Suprapubic skin (tissue), 4 donors: Measurements from ENCODE around the gene DBH. TPM values are rescaled to one million over a fixed set of nuclear protein-coding genes. Genes with fewer than 3 reads are reported as not detected.

Source experiments
- DNase-seq, 2 donors: peaks; one replicate each; pipeline ENCODE4 v3.0.0-alpha.2; 2019; ENCODE audit warnings: low spot score in 2 of 2
- H3K27ac ChIP-seq: fragments of 200-600 bp; sonication (generic); one replicate; pipeline ENCODE4 v1.5.1; 2019
- H3K27me3 ChIP-seq: fragments of 200-600 bp; sonication (generic); one replicate; pipeline ENCODE4 v1.5.1; 2019
- H3K36me3 ChIP-seq: fragments of 200-600 bp; sonication (generic); one replicate; pipeline ENCODE4 v1.5.1; 2019
- H3K4me1 ChIP-seq: fragments of 200-600 bp; sonication (generic); one replicate; pipeline ENCODE4 v1.5.1; 2019
- H3K4me3 ChIP-seq: fragments of 200-600 bp; sonication (generic); one replicate; pipeline ENCODE4 v1.5.1; 2019; ENCODE audit warnings: mild to moderate bottlenecking
- H3K9me3 ChIP-seq: fragments of 200-600 bp; sonication (generic); one replicate; pipeline ENCODE4 v1.5.1; 2019
- CTCF ChIP-seq, 2 donors: fragments of 200-600 bp in 1 of 2; fragments of 450-650 bp in 1 of 2; sonication (generic) in 1 of 2; IDR thresholded peaks; one replicate each; pipeline ENCODE4 v1.5.1; 2016 to 2019; ENCODE audit warnings: antibody characterized with exemption in 2 of 2, mild to moderate bottlenecking in 1 of 2, moderate library complexity in 1 of 2
- EP300 ChIP-seq: sonication (generic); formaldehyde crosslinking; IDR thresholded peaks from one replicate; pipeline ENCODE4 v1.6.1; 2017; ENCODE audit warnings: antibody characterized with exemption
- POLR2A ChIP-seq, 2 donors: fragments of 450-650 bp; IDR thresholded peaks; one replicate each; pipeline ENCODE4 v1.6.1; 2017; ENCODE audit warnings: antibody characterized with exemption in 2 of 2, mild to moderate bottlenecking in 2 of 2, moderate library complexity in 2 of 2
- POLR2AphosphoS5 ChIP-seq, 3 donors: sonication (generic); formaldehyde crosslinking; IDR thresholded peaks; one replicate each; pipeline ENCODE4 v1.6.1; 2017; ENCODE audit warnings: antibody characterized with exemption in 3 of 3
- WGBS: methylation state at CpG from one replicate; pipeline ENCODE4 v1.1.5; 2018; 5-methylcytosine and 5-hydroxymethylcytosine counted together
- total RNA-seq, 4 donors: library from RNA; depleted of rRNA; stranded (reverse); fragments of >200 nt; gene quantifications; one replicate each; pipeline ENCODE4 v1.1.0, GENCODE V29; 2016

Gene DBH
- total RNA-seq, 4 donors from 2014 or later, result not detected

- peaks cover 56% of the 10 kb centered on the region for H3K27me3 ChIP-seq
- no peak for DNase-seq
- no peaks in the 10 kb centered on the region for H3K36me3 ChIP-seq
- no CpG with 5 or more reads among the region's 10 CpGs for WGBS
- H3K4me1 ChIP-seq, result no peaks in the 10 kb centered on the region
- TF ChIP-seq EP300, result no peak
- TF ChIP-seq CTCF (IDR thresholded peaks at IDR 0.05), result no peak
- no peak for TF ChIP-seq POLR2AphosphoS5 (IDR thresholded peaks at IDR 0.05)
- no peak for TF ChIP-seq POLR2A (IDR thresholded peaks at IDR 0.05)
- peaks cover 11% of the 10 kb centered on the region for H3K9me3 ChIP-seq
- no peak overlapping the region for H3K4me3 ChIP-seq
- H3K27ac ChIP-seq, result no peak overlapping the region
Observed at GRCh38 chr9:133601746-133602145, 34.4 kb upstream of the DBH start.

GRCh38 chr9:133602277-133602676 is 33.9 kb upstream of the DBH start:
- no peak overlapping the region for H3K27ac ChIP-seq
- H3K9me3 ChIP-seq, result peaks cover 10% of the 10 kb centered on the region
- TF ChIP-seq EP300, result no peak
- TF ChIP-seq POLR2AphosphoS5 (IDR thresholded peaks at IDR 0.05), result no peak
- no peak for TF ChIP-seq POLR2A (IDR thresholded peaks at IDR 0.05)
- TF ChIP-seq CTCF (IDR thresholded peaks at IDR 0.05), result no peak
- peaks cover 61% of the 10 kb centered on the region for H3K27me3 ChIP-seq
- no peaks in the 10 kb centered on the region for H3K36me3 ChIP-seq
- 52% methylated on average over 7 of the region's 10 CpGs for WGBS
- H3K4me3 ChIP-seq, result no peak overlapping the region
- no peak for DNase-seq
- no peaks in the 10 kb centered on the region for H3K4me1 ChIP-seq

- H3K27ac ChIP-seq, result no peak overlapping the region
- peaks cover 72% of the 10 kb centered on the region for H3K27me3 ChIP-seq
- no peak for DNase-seq
- H3K4me1 ChIP-seq, result no peaks in the 10 kb centered on the region
- H3K4me3 ChIP-seq, result no peak overlapping the region
- no peaks in the 10 kb centered on the region for H3K9me3 ChIP-seq
- 49% methylated on average over 14 of the region's 14 CpGs for WGBS
- no peaks in the 10 kb centered on the region for H3K36me3 ChIP-seq
- TF ChIP-seq POLR2AphosphoS5 (IDR thresholded peaks at IDR 0.05) (no peak), POLR2A (IDR thresholded peaks at IDR 0.05) (no peak), EP300 (no peak), CTCF (IDR thresholded peaks at IDR 0.05) (no peak)
Observed at GRCh38 chr9:133603135-133603927, 32.8 kb upstream of the DBH start.

- H3K4me1 ChIP-seq, result peaks cover 3% of the 10 kb centered on the region
- TF ChIP-seq POLR2A (IDR thresholded peaks at IDR 0.05) (no peak), CTCF (IDR thresholded peaks at IDR 0.05) (no peak), POLR2AphosphoS5 (IDR thresholded peaks at IDR 0.05) (no peak), EP300 (no peak)
- H3K4me3 ChIP-seq, result no peak overlapping the region
- no peaks in the 10 kb centered on the region for H3K36me3 ChIP-seq
- WGBS, result 32% methylated on average over 5 of the region's 5 CpGs
- peaks cover 81% of the 10 kb centered on the region for H3K27me3 ChIP-seq
- no peaks in the 10 kb centered on the region for H3K9me3 ChIP-seq
- no peak for DNase-seq
- no peak overlapping the region for H3K27ac ChIP-seq
Observed at GRCh38 chr9:133604214-133604613, 31.9 kb upstream of the DBH start.

- no peak overlapping the region for H3K4me3 ChIP-seq
- no peak for DNase-seq
- H3K36me3 ChIP-seq, result no peaks in the 10 kb centered on the region
- no peak overlapping the region for H3K27ac ChIP-seq
- 37% methylated on average over 14 of the region's 14 CpGs for WGBS
- TF ChIP-seq EP300 (no peak), POLR2A (IDR thresholded peaks at IDR 0.05) (no peak), POLR2AphosphoS5 (IDR thresholded peaks at IDR 0.05) (no peak), CTCF (IDR thresholded peaks at IDR 0.05) (no peak)
- no peaks in the 10 kb centered on the region for H3K9me3 ChIP-seq
- peaks cover 7% of the 10 kb centered on the region for H3K4me1 ChIP-seq
- H3K27me3 ChIP-seq, result peaks cover 87% of the 10 kb centered on the region
Observed at GRCh38 chr9:133604856-133605255, 31.3 kb upstream of the DBH start.
